Stimulated activated CD4-positive, alpha-beta T cell treated with anti-CD3 and anti-CD28 coated beads, Interleukin-15, amount 100 ng/mL, for 24 hours (primary cell): ENCODE measurements around the gene FCRL5.
"Not testable (repeated sequence)": the region's sequence is repeated elsewhere in the genome, so short reads cannot be mapped to it uniquely, and the experiment has no call there.

Experiments
- DNase-seq: peaks from one replicate; pipeline ENCODE4 v3.0.0-alpha.2; 2020

The FCRL5 gene

DNA sequence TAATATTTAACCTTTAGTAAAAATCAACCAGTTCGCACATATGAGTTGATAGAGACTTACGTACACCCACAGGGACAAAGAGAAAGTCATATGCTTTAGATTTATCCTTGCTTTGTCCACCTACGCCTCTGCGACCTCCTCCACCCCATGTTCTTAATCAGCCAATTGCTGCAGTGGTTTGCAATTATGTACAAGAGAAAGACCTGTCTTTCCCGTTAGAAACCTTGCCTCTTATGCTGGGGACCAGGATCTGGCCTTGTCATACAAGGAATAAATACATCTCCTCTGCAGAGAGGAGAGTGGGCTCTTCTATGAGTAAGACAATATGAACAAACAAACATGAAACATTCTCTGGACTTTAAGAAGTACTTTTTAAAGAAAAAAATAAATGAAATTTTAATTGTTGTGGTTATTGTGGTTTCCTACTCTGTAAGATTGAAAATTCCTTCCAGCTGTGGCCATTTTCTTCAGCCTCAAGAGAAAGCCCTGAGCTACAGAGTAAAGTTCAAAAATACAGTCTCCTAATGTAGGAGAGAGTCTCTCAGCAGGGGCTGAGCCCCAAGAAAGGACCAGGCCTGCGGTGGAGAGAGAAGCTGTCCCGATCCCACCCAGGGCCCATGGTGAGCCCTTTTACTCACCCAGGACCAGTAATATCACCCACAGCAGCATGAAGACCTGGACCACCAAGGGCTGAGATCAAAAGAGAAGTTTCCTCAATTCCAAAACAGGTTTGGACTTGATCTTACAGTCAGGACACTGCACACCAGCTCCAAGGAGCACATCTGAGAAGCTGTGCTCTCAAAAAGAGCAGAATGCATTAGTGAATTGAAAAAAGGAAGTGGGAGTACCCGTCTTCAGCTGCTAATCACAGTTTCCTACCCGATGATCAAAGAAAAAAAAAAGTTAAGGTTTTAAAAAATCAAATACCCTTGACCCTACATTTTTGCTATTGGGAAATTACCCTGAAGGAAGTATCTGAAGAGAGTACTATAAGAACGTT lies at the start of gene FCRL5:
TSS of gene FCRL5 (minus strand) at position 822 of the 1,000 bp plus-strand sequence. CDS start at position 669, 153 bp downstream.
- no peak for DNase-seq

DNA sequence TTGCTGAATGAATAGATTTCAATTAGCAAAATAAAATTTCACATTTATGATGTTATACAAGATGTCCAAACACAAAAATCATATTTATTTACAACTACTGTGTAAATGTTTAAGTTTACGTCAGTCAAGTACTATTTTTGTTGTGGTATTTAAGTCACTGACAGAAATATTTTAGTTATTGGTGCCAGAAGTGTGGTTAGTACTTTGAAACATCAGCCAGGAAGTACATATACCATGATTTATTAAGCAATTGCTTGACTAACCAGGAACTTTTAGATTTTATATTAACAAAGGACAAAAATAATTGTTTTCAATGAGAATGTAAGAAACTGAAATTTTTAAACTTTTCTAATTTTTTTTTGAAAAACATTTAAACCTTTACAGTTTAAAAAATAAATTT lies 47.9 kb upstream of the FCRL5 start:
- no peak for DNase-seq

DNA sequence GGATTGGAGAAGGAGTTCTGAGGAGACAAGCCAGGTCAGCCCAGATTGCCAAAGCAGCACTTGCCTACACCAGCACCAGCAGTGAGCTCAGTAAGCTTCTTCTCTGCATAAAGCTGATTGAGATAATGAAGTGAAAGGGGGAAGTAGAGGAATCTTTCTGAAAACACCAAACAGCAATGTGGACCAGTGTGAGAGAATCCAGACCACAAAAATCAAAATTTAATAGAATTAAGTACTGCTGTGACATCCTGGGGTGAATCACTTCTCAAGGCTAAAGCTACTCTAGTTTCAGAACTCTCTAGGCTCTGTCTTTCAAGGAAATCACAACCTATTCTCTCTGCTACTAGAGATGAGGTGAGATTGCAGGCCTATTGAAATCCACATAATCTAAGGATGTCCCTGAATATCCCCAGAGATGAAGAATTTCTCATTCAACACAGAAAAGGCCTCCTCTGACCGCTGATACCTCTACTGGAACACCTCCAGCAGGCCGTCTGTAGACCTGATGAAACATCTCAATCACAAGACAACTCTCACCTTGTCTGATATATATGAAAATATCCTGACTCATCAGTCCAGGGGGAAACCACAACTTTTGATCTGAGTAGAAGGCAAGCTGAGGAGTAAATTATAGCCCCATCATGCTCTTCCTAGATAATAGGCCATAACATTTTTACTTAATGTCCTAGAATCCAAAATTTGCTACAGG lies 45.8 kb upstream of the FCRL5 start, which contains the start of gene FCRL4:
TSS of gene FCRL4 (minus strand) at position 127 of the 709 bp plus-strand sequence. CDS start 141 bp downstream, outside the sequence.
- DNase-seq: no peak

DNA sequence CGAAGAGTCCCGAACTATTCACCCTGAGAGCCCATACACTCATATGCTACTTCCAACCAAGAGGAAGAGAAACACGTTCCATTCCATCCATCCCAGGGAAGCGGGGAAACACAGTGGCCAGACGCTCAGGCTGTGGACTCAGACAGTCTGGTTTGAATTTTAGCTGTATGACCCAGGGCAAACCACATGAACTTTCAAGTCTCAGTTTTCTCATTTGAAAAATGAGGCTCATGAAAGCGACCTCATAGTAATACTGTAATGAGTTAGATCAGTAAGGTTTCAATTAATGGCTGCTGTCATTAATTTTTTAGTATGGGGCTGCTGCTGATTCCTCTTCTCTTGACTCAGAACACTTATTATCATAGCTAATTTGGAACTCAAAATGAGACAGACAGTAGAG lies 44.1 kb upstream of the FCRL5 start:
- no peak for DNase-seq

DNA sequence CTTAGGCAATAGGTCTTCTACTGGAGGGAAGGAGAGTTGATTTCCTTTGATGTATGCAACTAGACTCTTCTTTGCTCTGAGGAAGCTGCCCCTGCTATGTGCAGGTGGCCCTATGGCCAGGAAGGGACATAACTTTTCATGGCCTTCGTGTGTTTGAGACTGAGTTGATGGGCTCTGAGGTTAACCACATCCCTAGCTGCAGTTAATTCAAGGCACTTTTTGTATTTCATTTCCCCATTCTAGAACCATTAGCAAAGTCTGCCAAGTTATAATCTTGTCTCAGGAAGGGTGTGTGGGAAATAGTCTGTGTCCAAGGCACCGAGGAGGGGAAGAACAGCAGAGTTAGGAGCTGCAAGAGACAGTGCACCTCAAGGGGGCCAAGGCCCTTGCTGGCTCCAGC lies 43.0 kb upstream of the FCRL5 start:
- no peak for DNase-seq

GRCh38 chr1:157585984-157586383 lies 33.7 kb upstream of the FCRL5 start:
- DNase-seq: no peak

- no peak for DNase-seq
These were observed 32.2 kb upstream of the FCRL5 start for GRCh38 chr1:157584503-157584902.

DNA sequence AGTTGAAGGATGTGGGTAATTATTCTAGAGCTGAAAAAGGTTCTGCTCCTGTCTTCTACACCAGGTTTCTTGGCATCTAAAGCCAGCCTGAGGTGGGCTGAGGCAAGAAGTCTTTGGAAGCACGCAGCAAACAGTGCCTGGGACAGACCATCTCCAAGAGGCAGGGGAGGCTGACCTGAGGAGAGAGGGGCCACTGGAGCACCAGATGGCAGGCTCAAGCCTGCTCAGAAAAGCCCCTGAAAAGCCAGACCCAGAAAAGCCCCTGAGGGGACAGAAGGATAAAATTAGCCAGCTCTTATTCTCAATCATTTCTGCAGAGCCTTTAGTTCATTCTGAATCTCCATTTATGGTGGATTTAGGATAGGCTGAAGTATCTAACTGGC lies 28.5 kb upstream of the FCRL5 start:
- no peak for DNase-seq

GRCh38 chr1:157580179-157580827 lies 28.0 kb upstream of the FCRL5 start:
- peak; percentile 18 for DNase-seq

GRCh38 chr1:157577420-157577819 lies 25.1 kb upstream of the FCRL5 start:
- DNase-seq: no peak

GRCh38 chr1:157575744-157576143 lies 23.4 kb upstream of the FCRL5 start:
- DNase-seq: no peak

GRCh38 chr1:157574836-157575235 lies 22.5 kb upstream of the FCRL5 start:
- DNase-seq: no peak

GRCh38 chr1:157566484-157567300 lies 14.4 kb upstream of the FCRL5 start:
- DNase-seq: no peak

DNA sequence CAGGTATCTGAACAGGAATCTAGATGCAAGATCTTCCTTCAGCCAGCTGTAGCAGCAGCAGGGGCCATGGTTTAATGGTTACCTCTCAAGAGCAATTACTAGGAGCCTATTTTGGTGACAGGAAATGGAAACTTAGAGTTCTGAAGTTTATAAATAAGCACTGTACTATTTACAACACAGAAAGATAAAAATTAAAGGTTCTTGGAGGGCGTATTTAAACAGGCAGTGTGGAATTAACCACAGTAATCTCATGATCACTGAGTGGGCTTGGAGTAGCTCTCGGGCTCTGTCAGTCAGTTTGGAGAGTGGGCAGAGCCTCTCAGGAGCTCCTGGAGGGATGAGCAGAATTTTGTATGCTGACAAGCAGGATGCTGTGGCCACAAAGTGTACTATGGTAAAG lies 10.2 kb upstream of the FCRL5 start:
- DNase-seq: no peak

DNA sequence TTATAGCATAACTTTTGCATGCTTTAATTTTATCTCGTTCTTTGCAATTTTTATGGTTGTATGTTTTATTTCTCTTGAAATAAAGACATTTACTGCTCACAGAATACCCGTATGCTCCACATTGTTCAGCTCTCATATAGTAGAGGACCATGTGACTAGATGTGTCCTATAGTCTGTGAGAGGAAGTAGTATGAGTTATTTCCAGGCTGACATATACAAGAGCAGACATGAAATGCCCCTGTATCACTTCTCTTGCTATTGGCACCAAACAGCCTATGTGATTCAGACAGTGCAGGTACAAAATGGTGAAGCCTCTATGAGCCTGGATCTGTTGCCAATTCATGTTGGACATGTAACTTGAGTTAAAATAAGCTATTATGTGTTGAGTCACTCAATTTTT lies 5.8 kb upstream of the FCRL5 start:
- DNase-seq: no peak

GRCh38 chr1:157548081-157548480 lies 4.2 kb downstream of the FCRL5 start:
- not testable (repeated sequence) for DNase-seq

- no peak for DNase-seq
These were observed 9.6 kb downstream of the FCRL5 start for GRCh38 chr1:157542676-157543075.

GRCh38 chr1:157540852-157541251 lies 11.5 kb downstream of the FCRL5 start:
- no peak for DNase-seq

GRCh38 chr1:157540160-157540748 lies 12.1 kb downstream of the FCRL5 start:
- no peak for DNase-seq

- no peak for DNase-seq
These were observed 12.7 kb downstream of the FCRL5 start for GRCh38 chr1:157539568-157539967.

- no peak for DNase-seq
These were observed 19.7 kb downstream of the FCRL5 start for GRCh38 chr1:157532569-157532968.
